ENCODE data around the gene SPATA21.

Gene SPATA21

DNA sequence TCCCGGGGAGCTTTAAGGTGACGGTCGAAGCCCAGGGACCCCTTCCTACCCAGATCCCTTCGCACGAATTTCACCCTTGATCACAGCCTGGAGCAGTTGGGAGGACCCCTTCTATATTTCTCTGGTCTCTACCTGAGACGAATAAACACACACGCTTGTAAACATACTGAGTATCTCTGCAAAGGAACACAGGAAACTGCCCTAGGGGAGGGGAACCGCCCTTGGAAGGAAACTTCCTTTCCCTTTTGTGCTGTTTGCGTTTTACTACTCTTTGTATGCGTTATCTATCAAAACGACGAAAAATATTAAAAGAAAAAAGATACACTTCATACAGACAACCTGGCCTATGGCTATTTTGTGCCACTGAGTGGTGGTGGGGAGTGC lies 4.0 kb upstream of the SPATA21 start:
- no peaks in the 10 kb centered on the region for H3K9me3 ChIP-seq
- intact Hi-C loops (cut with DNase I; ENCODE audit: low total_unique reads), result no loop called here
- H3K27me3 ChIP-seq, result no peaks in the 10 kb centered on the region
- H3K4me1 ChIP-seq, result peaks cover 4 to 33% (median 18%) of the 10 kb centered on the region in 4 donors
- TF ChIP-seq, protein P1, sequence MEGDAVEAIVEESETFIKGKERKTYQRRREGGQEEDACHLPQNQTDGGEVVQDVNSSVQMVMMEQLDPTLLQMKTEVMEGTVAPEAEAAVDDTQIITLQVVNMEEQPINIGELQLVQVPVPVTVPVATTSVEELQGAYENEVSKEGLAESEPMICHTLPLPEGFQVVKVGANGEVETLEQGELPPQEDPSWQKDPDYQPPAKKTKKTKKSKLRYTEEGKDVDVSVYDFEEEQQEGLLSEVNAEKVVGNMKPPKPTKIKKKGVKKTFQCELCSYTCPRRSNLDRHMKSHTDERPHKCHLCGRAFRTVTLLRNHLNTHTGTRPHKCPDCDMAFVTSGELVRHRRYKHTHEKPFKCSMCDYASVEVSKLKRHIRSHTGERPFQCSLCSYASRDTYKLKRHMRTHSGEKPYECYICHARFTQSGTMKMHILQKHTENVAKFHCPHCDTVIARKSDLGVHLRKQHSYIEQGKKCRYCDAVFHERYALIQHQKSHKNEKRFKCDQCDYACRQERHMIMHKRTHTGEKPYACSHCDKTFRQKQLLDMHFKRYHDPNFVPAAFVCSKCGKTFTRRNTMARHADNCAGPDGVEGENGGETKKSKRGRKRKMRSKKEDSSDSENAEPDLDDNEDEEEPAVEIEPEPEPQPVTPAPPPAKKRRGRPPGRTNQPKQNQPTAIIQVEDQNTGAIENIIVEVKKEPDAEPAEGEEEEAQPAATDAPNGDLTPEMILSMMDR (IDR thresholded peaks at IDR 0.05), result no peak
- peak overlapping the region; percentile 78 to 79 for H3K27ac ChIP-seq
- peaks cover 12 to 30% (median 23%) of the 10 kb centered on the region in 3 donors for H3K36me3 ChIP-seq
- H3K4me3 ChIP-seq, result peak overlapping the region; percentile 79 to 95
- DNase-seq, result no peak

DNA sequence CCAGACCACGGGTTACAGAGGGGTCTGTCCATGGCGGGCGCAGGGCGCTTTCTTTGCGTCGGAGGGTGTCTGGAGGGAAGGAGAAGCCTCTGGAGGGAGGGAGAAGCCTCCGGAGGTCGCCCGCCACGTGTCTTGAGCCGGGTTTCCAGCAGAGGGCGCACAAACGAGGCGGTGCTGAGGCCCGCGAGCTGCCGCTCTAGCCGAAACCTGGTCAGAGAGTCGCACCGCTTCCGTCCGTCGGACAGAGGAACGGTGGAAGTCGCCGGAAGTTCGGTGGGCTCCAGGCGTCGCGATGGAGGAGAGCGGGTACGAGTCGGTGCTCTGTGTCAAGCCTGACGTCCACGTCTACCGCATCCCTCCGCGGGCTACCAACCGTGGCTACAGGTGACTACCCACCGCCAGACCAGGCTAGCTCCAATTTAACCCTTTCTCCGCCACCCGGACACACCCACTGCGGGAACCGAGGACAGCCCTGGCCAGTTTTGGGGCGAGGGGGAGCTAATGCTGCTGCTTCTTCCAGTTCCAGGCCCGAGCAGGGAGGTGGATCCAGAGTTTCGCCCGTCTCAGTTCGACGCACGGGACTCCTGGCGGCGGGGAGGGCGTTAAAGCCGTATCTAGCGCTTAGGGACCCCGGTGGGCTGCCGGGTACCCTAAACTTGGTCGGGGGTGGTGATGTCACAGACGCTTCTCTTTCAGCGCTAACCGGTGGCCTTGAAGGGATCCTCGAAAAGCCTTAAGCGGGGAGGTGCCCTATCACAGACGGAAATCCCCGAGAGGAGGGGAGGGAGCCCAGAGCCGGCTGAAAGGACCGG lies 3.5 kb upstream of the SPATA21 start, which contains the start of gene NECAP2:
Gene NECAP2, plus strand, starts transcription at position 255 of the 812 bp plus-strand sequence. Its CDS starts 38 bp downstream, at position 293.
- DNase-seq, result peak; percentile 88 to 95
- intact Hi-C loops (cut with DNase I; ENCODE audit: low total_unique reads), result no loop called here

DNA sequence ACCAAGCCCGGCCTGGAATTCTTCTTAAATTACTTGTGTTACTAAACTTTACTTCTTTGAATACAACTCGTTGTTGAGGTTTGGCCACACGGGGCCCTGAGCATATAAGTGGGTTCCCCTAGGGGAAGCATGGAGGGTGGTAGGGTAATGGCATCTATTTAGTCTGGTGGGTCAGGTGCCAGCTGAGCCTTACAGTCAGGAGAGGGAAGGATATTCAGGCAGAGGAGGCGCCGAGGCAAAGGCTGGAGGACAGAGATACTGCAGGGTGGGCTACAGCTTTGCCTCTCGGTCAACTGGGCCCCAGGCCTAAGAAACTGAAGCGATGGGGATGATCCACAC lies 2.9 kb upstream of the SPATA21 start:
- Histone ChIP-seq H3K4me3 (peak overlapping the region; percentile 79 to 95), H3K4me1 (peaks cover 4 to 33% (median 18%) of the 10 kb centered on the region in 4 donors), H3K27me3 (no peaks in the 10 kb centered on the region), H3K27ac (peak overlapping the region; percentile 78 to 79), H3K9me3 (no peaks in the 10 kb centered on the region), H3K36me3 (peaks cover 2 to 18% (median 18%) of the 10 kb centered on the region in 3 donors)
- intact Hi-C loops (cut with DNase I; ENCODE audit: low total_unique reads), result no loop called here
- TF ChIP-seq, protein P1 (IDR thresholded peaks at IDR 0.05), result no peak
- no peak for DNase-seq

More for the DNA sequence above, 3.5 kb upstream of the SPATA21 start, which contains the start of gene NECAP2:
- Histone ChIP-seq H3K4me3 (peak within 1 kb of the TSS; percentile 79 to 95), H3K4me1 (peaks cover 4 to 33% (median 18%) of the 10 kb centered on the region in 4 donors), H3K9me3 (no peaks in the 10 kb centered on the region), H3K36me3 (peaks cover 8 to 24% (median 23%) of the 10 kb centered on the region in 3 donors), H3K27ac (peak within 1 kb of the TSS; percentile 78 to 79), H3K27me3 (no peaks in the 10 kb centered on the region)
- TF ChIP-seq, protein P1 (IDR thresholded peaks at IDR 0.05), result peak; percentile 86 to 90

DNA sequence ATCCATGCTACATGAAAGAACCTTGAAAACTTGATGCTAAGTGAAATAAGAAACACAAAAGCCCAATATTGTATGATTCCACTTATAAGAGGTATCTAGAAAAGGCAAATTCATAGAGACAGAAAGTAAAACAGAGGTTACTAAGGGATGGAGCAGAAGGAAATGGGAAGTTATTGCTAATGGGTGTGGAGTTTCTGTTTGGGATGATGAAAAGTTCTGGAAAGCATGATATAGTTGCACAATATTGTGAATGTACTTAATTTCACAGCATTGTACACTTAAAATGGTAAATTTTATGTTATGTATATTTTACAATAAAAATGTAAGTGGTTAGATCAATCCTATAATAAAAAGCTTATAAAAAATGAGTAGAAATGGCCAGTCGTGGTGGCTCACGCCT lies 1.7 kb upstream of the SPATA21 start:
- TF ChIP-seq, protein P1 (IDR thresholded peaks at IDR 0.05), result no peak
- DNase-seq, result no peak
- Histone ChIP-seq H3K36me3 (peaks cover 0 to 8% (median 7%) of the 10 kb centered on the region in 3 donors), H3K4me1 (peaks cover 4 to 33% (median 17%) of the 10 kb centered on the region in 4 donors), H3K4me3 (no peak overlapping the region), H3K27me3 (no peaks in the 10 kb centered on the region), H3K9me3 (no peaks in the 10 kb centered on the region), H3K27ac (no peak overlapping the region)
- intact Hi-C loops (cut with DNase I; ENCODE audit: low total_unique reads), result no loop called here

DNA sequence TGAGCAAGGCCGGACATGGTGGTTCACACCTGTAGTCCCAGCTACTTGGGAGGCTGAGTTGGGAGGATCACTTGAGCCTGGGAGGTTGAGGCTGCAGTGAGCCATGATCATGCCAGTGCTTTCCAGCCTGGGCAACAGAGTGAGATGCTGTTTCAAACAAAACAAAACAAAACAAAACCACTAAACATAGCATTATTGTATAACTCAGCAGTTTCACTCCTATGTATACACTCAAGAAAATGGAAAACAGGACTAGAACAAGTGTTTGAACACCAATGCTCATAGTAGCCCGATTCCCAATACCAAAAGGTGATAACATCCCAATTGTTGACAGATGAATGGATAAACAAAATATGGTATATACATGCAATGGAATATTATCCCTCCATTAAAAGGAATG lies 1.3 kb upstream of the SPATA21 start:
- no peaks in the 10 kb centered on the region for H3K27me3 ChIP-seq
- intact Hi-C loops (cut with DNase I; ENCODE audit: low total_unique reads), result no loop called here
- TF ChIP-seq, protein P1 (IDR thresholded peaks at IDR 0.05), result no peak
- peaks cover 0 to 4% (median 3%) of the 10 kb centered on the region in 3 donors for H3K36me3 ChIP-seq
- H3K9me3 ChIP-seq, result no peaks in the 10 kb centered on the region
- peaks cover 4 to 30% (median 15%) of the 10 kb centered on the region in 4 donors for H3K4me1 ChIP-seq
- no peak for DNase-seq
- no peak overlapping the region for H3K27ac ChIP-seq
- H3K4me3 ChIP-seq, result no peak overlapping the region
